Lung (tissue), 12 donors: ENCODE data around the gene SATB1. TPM values are rescaled to one million over a fixed set of nuclear protein-coding genes. Genes with fewer than 3 reads are reported as not detected.

Experiments
- ATAC-seq: fragments of 200-7000 bp; cut with Tn5 transposase; one replicate; pipeline ENCODE4 v1.9.1; 2020; ENCODE audit warnings: moderate number of reproducible peaks; ENCODE audit not compliant: insufficient read depth, low FRiP score
- DNase-seq, 3 donors: peaks; one replicate each; pipeline ENCODE4 v3.0.0-alpha.2; 2013 to 2017
- H3K27ac ChIP-seq, 2 donors: one replicate each; pipeline ENCODE4 v1.5.1; 2013; ENCODE audit warnings: mild to moderate bottlenecking in 2 of 2, moderate library complexity in 2 of 2, control low read depth in 1 of 2, inconsistent platforms in 1 of 2, low read depth in 1 of 2, low read length in 1 of 2
- H3K27me3 ChIP-seq, 3 donors: one replicate each; pipeline ENCODE4 v1.5.1; 2013; ENCODE audit warnings: low read length in 2 of 3; ENCODE audit not compliant: control insufficient read depth in 3 of 3, insufficient read depth in 3 of 3
- H3K36me3 ChIP-seq, 4 donors: one replicate each; pipeline ENCODE4 v1.5.1; 2013; ENCODE audit warnings: low read length in 4 of 4, mild to moderate bottlenecking in 1 of 4, moderate library complexity in 1 of 4; ENCODE audit not compliant: control insufficient read depth in 4 of 4, insufficient read depth in 4 of 4
- H3K4me1 ChIP-seq, 5 donors: one replicate each; pipeline ENCODE4 v1.5.1; 2013; ENCODE audit warnings: low read length in 5 of 5, mild to moderate bottlenecking in 2 of 5, moderate library complexity in 1 of 5; ENCODE audit not compliant: control insufficient read depth in 5 of 5, insufficient read depth in 5 of 5
- H3K4me3 ChIP-seq: one replicate; pipeline ENCODE4 v1.5.1; 2013; ENCODE audit warnings: mild to moderate bottlenecking, control low read depth, moderate library complexity
- H3K9ac ChIP-seq, 2 donors: one replicate each; pipeline ENCODE4 v1.5.1; 2013; ENCODE audit warnings: low read length in 2 of 2, control low read depth in 1 of 2; ENCODE audit not compliant: insufficient read depth in 1 of 2
- H3K9me3 ChIP-seq, 4 donors: one replicate each; pipeline ENCODE4 v1.5.1; 2013; ENCODE audit warnings: low read length in 3 of 4, mild to moderate bottlenecking in 1 of 4, moderate library complexity in 1 of 4; ENCODE audit not compliant: control insufficient read depth in 4 of 4, insufficient read depth in 3 of 4
- WGBS, 2 donors: extraction: QIAGEN DNeasy Blood & Tissue Kit; methylation state at CpG; one replicate each; pipeline ENCODE4 v1.1.7; 2013; 5-methylcytosine and 5-hydroxymethylcytosine counted together
- polyA plus RNA-seq, 2 donors: library from polyadenylated mRNA; stranded (reverse); fragments of 200-250 nt; gene quantifications; one replicate each; pipeline ENCODE4 v1.2.1, GENCODE V29; 2013
- total RNA-seq, 2 donors: library from RNA; depleted of rRNA in 1 of 2; stranded (reverse); fragments of >200 nt in 1 of 2; gene quantifications; one replicate each; pipeline ENCODE4 v1.2.1, GENCODE V29; 2014 to 2021
- TF ChIP-seq, protein P1 (sequence below): IDR thresholded peaks from 2 replicates; pipeline ENCODE4 v1.5.1; 2012; ENCODE audit warnings: mild to moderate bottlenecking; ENCODE audit errors: control extremely low read depth, extremely low read depth
- donor health status: control.
- donor health status: control.
- donor health status: Bipolar disorder and iron deficiency.
- donor health status: healthy.
- donor health status: DM: yes; HTN: yes; CAD: no.

Gene SATB1
- total and polyA plus RNA-seq, 4 donors = 11.4 to 116 (median 16.9) TPM

GRCh38 chr3:18349197-18349798, 75.8 kb downstream of the SATB1 start:
- TF ChIP-seq, protein P1, sequence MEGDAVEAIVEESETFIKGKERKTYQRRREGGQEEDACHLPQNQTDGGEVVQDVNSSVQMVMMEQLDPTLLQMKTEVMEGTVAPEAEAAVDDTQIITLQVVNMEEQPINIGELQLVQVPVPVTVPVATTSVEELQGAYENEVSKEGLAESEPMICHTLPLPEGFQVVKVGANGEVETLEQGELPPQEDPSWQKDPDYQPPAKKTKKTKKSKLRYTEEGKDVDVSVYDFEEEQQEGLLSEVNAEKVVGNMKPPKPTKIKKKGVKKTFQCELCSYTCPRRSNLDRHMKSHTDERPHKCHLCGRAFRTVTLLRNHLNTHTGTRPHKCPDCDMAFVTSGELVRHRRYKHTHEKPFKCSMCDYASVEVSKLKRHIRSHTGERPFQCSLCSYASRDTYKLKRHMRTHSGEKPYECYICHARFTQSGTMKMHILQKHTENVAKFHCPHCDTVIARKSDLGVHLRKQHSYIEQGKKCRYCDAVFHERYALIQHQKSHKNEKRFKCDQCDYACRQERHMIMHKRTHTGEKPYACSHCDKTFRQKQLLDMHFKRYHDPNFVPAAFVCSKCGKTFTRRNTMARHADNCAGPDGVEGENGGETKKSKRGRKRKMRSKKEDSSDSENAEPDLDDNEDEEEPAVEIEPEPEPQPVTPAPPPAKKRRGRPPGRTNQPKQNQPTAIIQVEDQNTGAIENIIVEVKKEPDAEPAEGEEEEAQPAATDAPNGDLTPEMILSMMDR = no peak
- H3K9me3 ChIP-seq = no peaks in the 10 kb centered on the region
- no peak overlapping the region for H3K27ac ChIP-seq
- H3K27me3 ChIP-seq = no peaks in the 10 kb centered on the region
- H3K9ac ChIP-seq = no peak overlapping the region
- 92 to 94% methylated on average over 18 of the region's 18 CpGs for WGBS, 2 donors
- H3K36me3 ChIP-seq = peaks cover 4 to 18% (median 6%) of the 10 kb centered on the region in 4 donors
- no peak overlapping the region for H3K4me3 ChIP-seq
- DNase-seq (no peak), ATAC-seq (no peak)
- H3K4me1 ChIP-seq = peaks cover 0 to 4% (median 0%) of the 10 kb centered on the region in 5 donors

- DNase-seq (no peak), ATAC-seq (no peak)
- Histone ChIP-seq H3K4me3 (no peak overlapping the region), H3K27me3 (no peaks in the 10 kb centered on the region), H3K4me1 (peaks cover 0 to under 1% (median 0%) of the 10 kb centered on the region in 5 donors), H3K36me3 (peaks cover 4 to 15% (median 5%) of the 10 kb centered on the region in 4 donors), H3K9me3 (no peaks in the 10 kb centered on the region), H3K9ac (no peak overlapping the region), H3K27ac (no peak overlapping the region)
- TF ChIP-seq, protein P1 = no peak
- WGBS, 2 donors = 96% methylated on average over 4 of the region's 4 CpGs
Measured at GRCh38 chr3:18346097-18346496, 79.0 kb downstream of the SATB1 start.

DNA sequence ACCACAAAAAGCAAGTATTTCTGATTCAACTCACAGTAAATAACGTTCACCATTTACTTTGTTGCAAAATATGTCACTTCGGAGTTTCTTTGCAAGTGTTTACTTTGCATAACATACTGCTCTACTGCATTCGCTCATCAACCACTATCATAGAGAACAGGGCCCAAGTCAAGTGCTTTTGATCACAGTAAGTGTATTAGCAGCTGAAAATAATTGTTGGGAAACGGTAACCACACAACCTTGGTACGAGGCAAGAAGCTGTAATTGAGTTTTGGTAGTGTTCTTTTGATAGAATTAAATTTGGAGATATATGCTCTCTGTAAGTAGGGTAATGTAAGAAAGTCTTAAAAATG, 80.1 kb downstream of the SATB1 start:
- H3K9ac ChIP-seq = no peak overlapping the region
- no peaks in the 10 kb centered on the region for H3K9me3 ChIP-seq
- ATAC-seq (no peak), DNase-seq (no peak)
- H3K4me3 ChIP-seq = no peak overlapping the region
- no peaks in the 10 kb centered on the region for H3K4me1 ChIP-seq
- H3K27me3 ChIP-seq = no peaks in the 10 kb centered on the region
- TF ChIP-seq, protein P1 = no peak
- no peak overlapping the region for H3K27ac ChIP-seq
- H3K36me3 ChIP-seq = peaks cover 1 to 10% (median 5%) of the 10 kb centered on the region in 4 donors
- WGBS, 2 donors = 54 to 67% methylated on average over 5 of the region's 5 CpGs
